Activated CD8-positive, alpha-beta T cell treated with anti-CD3 and anti-CD28 coated beads, Interleukin-2, amount 10 ng/mL, durations not matched to agents 7 days and 5 days (primary cell): Measurements from ENCODE around the gene ABLIM2. TPM values are rescaled to one million over a fixed set of nuclear protein-coding genes. Genes with fewer than 3 reads are reported as not detected.
"Not testable (repeated sequence)": the region's sequence is repeated elsewhere in the genome, so short reads cannot be mapped to it uniquely, and the experiment has no call there.

Experiments used
- ATAC-seq: fragments of 150-1000 bp; cut with Tn5 transposase; one replicate; pipeline ENCODE4 v1.10.0; 2021; ENCODE audit warnings: moderate library complexity
- CTCF ChIA-PET: fragments of 350-600 bp; sonication (Branson Sonifier 250); formaldehyde crosslinking; loops from one replicate; lab custom pipeline; 2021; ENCODE audit warnings: antibody characterized with exemption; lab: Charles Lee
- POLR2A ChIA-PET: fragments of 350-600 bp; sonication (Branson Sonifier 250); formaldehyde crosslinking; loops from one replicate; lab custom pipeline; 2021; ENCODE audit warnings: antibody characterized with exemption; lab: Charles Lee
- DNase-seq: peaks from one replicate; pipeline ENCODE4 v3.0.0-alpha.2; 2020
- H3K27ac Mint-ChIP-seq: one replicate; pipeline ENCODE4 v1.8.0; 2021; ENCODE audit warnings: mild to moderate bottlenecking, mixed read lengths
- H3K27me3 Mint-ChIP-seq: one replicate; pipeline ENCODE4 v1.8.0; 2021; ENCODE audit warnings: low read depth, mixed read lengths
- H3K36me3 Mint-ChIP-seq: one replicate; pipeline ENCODE4 v1.8.0; 2021; ENCODE audit warnings: low read depth, mixed read lengths
- H3K4me1 Mint-ChIP-seq: one replicate; pipeline ENCODE4 v1.8.0; 2021; ENCODE audit warnings: low read depth, mixed read lengths
- H3K4me3 Mint-ChIP-seq: one replicate; pipeline ENCODE4 v1.8.0; 2021; ENCODE audit warnings: mild to moderate bottlenecking, mixed read lengths
- H3K9me3 Mint-ChIP-seq: one replicate; pipeline ENCODE4 v1.8.0; 2022; ENCODE audit warnings: mixed read lengths; ENCODE audit not compliant: insufficient read depth
- total RNA-seq, 2 experiments: library from RNA; stranded (reverse); gene quantifications; one replicate each; pipeline ENCODE4 v1.2.3, GENCODE V29; 2021

ABLIM2 gene
- total RNA-seq, 2 experiments from 2014 or later, result 0.42 to 0.55 TPM

DNA sequence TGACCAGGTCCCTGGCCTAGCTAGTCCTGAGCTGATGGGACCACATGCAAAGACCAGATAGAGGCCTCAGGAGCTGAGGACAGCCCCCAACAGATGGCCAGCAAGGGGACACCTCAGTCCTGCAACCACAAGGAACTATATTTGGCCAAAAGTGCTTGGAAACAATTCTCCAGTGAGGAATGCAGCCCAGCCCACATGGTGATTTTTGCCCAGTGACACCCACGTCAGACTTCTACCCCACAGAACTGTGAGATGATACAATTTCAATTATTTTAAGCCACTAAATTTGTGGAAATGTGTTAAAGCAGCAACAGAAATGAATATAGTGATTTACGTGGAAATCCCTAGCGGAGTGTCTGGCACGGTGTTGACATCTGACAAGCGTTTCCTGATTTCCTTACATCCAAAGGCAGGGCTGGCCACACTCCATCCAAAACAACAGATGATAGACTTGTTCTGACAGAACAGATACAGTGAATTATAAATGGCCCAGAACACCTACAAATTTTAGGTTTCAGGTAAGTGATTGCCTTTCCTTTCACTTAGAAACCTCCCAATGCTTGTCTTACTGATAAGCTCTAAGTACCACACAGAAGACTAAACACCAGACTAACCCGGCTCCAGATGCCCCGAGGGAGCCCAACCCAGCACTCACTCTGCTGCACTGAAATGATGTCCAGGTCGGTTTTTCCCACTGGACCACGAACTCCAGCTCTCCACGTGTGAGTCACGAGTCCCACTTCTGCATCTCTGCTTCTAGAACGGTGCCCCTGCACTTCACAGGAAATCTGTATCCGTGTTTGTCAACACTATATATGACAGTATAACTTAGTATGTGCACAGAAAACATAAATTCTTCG is 224.7 kb downstream of the ABLIM2 start:
- no peak overlapping the region for H3K27ac Mint-ChIP-seq
- H3K27me3 Mint-ChIP-seq, result peaks cover 21% of the 10 kb centered on the region
- CTCF ChIA-PET, result no interaction called here
- DNase-seq (no peak), ATAC-seq (no peak)
- no peaks in the 10 kb centered on the region for H3K9me3 Mint-ChIP-seq
- H3K4me1 Mint-ChIP-seq, result peaks cover 17% of the 10 kb centered on the region
- H3K36me3 Mint-ChIP-seq, result peaks cover 4% of the 10 kb centered on the region
- H3K4me3 Mint-ChIP-seq, result no peak overlapping the region
- POLR2A ChIA-PET, result no interaction called here

DNA sequence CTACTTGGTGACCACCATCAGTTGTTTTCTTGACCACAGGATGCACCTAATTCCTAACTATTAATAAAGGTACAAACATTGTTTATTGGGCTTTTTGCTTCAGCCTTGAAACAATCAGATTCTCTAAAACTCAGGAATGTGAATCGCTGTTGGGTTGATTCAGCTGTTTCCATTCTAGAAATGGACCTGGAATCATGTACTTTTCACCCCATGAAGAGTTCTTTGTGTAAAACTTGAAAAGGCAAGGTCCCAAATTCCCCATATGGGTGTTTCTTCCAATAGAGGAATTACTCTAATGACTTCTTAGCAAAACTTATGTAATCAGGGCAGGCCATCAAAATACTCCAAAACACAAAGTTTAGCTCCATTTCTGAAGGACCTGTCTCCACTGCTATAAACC is 226.3 kb downstream of the ABLIM2 start:
- Mint-ChIP-seq H3K4me3 (no peak overlapping the region), H3K27ac (no peak overlapping the region), H3K27me3 (peaks cover 11% of the 10 kb centered on the region), H3K36me3 (no peaks in the 10 kb centered on the region), H3K9me3 (no peaks in the 10 kb centered on the region), H3K4me1 (peaks cover 6% of the 10 kb centered on the region)
- POLR2A ChIA-PET, result no interaction called here
- ATAC-seq (no peak), DNase-seq (no peak)
- CTCF ChIA-PET, result no interaction called here

DNA sequence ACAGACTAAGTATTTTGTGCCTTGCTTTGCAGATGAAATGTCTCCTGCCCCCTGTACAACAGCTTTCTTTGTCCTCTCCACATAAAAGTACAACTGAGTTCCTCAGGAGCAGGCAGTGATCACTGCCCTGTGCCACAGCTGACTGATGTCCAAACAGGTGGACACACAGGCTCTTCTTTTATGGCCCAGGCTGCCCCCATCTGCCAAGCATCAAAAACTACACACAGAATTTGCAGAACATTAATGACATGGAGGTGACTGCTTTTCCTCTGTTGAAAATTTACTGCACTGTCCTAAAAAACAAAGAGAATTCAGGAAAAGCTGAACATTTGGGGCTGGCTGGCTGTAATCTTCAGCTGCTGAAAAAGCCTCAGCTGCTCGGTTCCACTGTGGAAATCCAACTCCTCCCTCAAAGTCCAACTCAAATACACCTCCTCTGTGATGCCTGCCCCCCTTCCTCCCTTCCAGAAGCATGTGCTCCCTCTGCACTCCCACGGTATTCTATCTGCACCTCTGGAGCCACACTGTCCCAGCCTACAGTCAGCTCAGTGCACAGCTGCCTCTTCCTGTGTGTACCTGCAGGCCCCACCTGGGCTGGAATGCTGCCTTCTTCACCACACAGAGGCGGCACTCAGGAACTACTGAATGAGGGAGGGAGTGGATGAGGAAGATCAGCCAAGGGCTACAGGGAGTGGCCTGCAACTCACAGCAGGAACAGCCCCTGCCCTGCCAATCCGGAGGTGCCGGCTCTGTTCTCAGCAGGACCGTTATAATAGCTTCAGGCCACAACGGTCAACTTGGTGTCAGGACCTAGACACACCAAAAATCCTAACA is 229.3 kb downstream of the ABLIM2 start:
- Mint-ChIP-seq H3K27me3 (no peaks in the 10 kb centered on the region), H3K4me1 (no peaks in the 10 kb centered on the region), H3K36me3 (no peaks in the 10 kb centered on the region), H3K4me3 (no peak overlapping the region), H3K27ac (no peak overlapping the region), H3K9me3 (no peaks in the 10 kb centered on the region)
- ChIA-PET POLR2A (no interaction called here), CTCF (interaction anchor here (1.0 to 2.9 kb wide), 2 partner anchors 9 to 168 kb away, joined by 3 to 12 read pairs; no protein-coding TSS in a partner anchor)
- ATAC-seq (no peak), DNase-seq (no peak)

DNA sequence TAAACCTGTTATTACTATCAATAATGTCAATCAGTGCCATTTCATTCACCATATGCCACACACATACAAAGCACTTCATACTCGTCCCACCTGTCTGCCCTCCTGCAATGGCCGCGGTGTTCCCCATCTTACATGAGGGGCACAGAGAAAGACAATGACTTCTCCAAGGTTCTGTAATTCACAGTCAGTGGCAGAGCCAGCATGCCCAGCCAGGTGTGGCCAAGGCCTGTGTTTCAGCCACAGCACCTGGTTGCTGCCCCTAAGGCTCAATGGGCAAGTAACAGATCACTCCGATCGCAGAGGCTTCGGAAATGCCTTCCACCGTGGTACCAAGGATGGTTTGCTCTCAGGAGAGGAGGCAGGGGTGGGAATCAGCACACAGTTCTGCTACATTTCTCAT is 229.9 kb downstream of the ABLIM2 start:
- Mint-ChIP-seq H3K27me3 (no peaks in the 10 kb centered on the region), H3K4me3 (no peak overlapping the region), H3K9me3 (no peaks in the 10 kb centered on the region), H3K36me3 (no peaks in the 10 kb centered on the region), H3K4me1 (no peaks in the 10 kb centered on the region), H3K27ac (no peak overlapping the region)
- ChIA-PET CTCF (interaction anchor here (2.9 kb wide), 1 partner anchor 9 kb away, joined by 12 read pairs; no protein-coding TSS in a partner anchor), POLR2A (no interaction called here)
- DNase-seq (no peak), ATAC-seq (no peak)

DNA sequence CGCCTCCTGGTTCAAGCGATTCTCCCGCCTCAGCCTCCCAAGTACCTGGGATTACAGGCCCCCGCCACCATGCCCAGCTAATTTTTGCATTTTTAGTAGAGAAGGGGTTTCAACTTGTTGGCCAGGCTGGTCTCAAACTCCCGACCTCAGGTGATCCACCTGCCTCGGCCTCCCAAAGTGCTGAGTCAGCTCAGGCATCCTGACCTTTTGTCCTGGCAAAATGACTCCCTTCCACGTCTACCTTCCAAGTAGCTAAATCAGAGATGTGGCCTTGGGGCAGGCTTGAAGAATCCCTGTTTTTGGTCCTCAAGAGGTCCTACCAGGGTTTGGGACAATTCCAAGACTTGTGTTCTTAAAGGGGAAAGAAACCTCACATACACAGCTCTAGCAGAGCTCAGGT is 231.8 kb downstream of the ABLIM2 start:
- H3K36me3 Mint-ChIP-seq, result no peaks in the 10 kb centered on the region
- no peaks in the 10 kb centered on the region for H3K4me1 Mint-ChIP-seq
- no peak overlapping the region for H3K27ac Mint-ChIP-seq
- ChIA-PET POLR2A (no interaction called here), CTCF (interaction anchor here (1.3 kb wide), 1 partner anchor 165 kb away, joined by 3 read pairs; no protein-coding TSS in a partner anchor)
- no peaks in the 10 kb centered on the region for H3K9me3 Mint-ChIP-seq
- no peak for DNase-seq
- no peak overlapping the region for H3K4me3 Mint-ChIP-seq
- no peak for ATAC-seq
- H3K27me3 Mint-ChIP-seq, result no peaks in the 10 kb centered on the region

DNA sequence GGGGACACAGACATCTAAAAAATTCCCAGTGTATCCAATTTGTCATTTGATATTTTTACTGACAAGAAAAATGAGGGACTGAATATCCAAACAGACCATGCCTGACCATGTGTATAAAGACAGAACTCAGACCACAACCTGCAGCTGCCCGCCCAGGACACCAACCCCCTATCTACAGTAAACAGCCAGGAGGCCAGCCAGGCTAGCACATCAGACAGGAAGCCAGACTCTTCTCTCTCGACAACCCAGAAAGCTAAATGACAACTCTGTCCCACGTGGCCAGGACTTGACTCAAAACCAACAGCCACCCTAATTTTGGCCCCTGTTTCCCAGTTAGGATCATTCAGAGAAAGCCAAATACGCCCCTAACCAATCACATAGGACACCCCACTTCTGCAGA is 234.0 kb downstream of the ABLIM2 start:
- POLR2A ChIA-PET, result no interaction called here
- DNase-seq (no peak), ATAC-seq (no peak)
- Mint-ChIP-seq H3K27ac (no peak overlapping the region), H3K4me1 (no peaks in the 10 kb centered on the region), H3K9me3 (no peaks in the 10 kb centered on the region), H3K27me3 (no peaks in the 10 kb centered on the region), H3K4me3 (no peak overlapping the region), H3K36me3 (no peaks in the 10 kb centered on the region)
- CTCF ChIA-PET, result interaction anchor here (0.9 to 1.1 kb wide), 2 partner anchors 62 to 119 kb away, joined by 3 to 4 read pairs; no protein-coding TSS in a partner anchor

DNA sequence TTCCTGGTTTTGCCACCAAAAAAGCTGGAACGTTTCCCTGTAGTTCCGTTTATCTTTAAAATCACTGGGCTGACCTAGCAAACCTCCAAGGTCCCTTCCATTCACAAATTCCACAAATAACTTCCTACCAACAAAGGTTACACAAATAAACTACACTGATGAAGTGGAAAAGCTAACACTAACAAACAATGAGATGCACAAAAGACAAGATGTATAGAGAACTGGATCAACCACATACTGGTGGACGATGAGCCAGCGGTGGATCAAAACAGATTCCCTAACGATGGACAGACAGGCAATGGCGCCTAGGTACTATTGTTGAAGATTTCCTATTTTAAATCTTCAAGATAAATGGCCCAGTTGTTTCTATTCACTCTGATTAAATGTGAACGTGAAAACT is 234.4 kb downstream of the ABLIM2 start:
- Mint-ChIP-seq H3K27ac (no peak overlapping the region), H3K9me3 (no peaks in the 10 kb centered on the region), H3K27me3 (no peaks in the 10 kb centered on the region), H3K4me1 (no peaks in the 10 kb centered on the region), H3K36me3 (no peaks in the 10 kb centered on the region), H3K4me3 (no peak overlapping the region)
- ChIA-PET POLR2A (no interaction called here), CTCF (no interaction called here)
- ATAC-seq (no peak), DNase-seq (no peak)

DNA sequence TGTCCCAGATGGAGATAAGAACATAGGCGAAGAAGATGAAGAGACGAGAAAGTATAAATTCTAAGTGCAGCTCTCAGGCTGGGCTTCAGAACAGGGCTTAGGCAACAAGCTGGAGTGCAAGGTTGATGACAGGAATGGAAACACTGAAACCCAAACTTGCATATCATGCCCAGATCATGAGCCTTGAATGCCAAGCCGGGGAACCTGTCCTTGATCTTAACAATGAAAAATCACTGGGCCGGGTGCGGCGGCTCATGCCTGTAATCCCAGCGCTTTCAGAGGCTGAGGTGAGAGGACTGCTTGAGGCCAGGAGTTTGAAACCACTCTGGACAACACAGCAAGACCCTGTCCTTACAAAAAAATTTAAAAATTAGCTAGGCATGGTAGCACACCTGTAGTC is 236.1 kb downstream of the ABLIM2 start:
- ATAC-seq (no peak), DNase-seq (no peak)
- no peak overlapping the region for H3K4me3 Mint-ChIP-seq
- H3K27me3 Mint-ChIP-seq, result no peaks in the 10 kb centered on the region
- H3K36me3 Mint-ChIP-seq, result no peaks in the 10 kb centered on the region
- no peak overlapping the region for H3K27ac Mint-ChIP-seq
- ChIA-PET POLR2A (no interaction called here), CTCF (interaction anchor here (0.6 kb wide), 1 partner anchor 80 kb away, joined by 4 read pairs; no protein-coding TSS in a partner anchor)
- no peaks in the 10 kb centered on the region for H3K4me1 Mint-ChIP-seq
- no peaks in the 10 kb centered on the region for H3K9me3 Mint-ChIP-seq

DNA sequence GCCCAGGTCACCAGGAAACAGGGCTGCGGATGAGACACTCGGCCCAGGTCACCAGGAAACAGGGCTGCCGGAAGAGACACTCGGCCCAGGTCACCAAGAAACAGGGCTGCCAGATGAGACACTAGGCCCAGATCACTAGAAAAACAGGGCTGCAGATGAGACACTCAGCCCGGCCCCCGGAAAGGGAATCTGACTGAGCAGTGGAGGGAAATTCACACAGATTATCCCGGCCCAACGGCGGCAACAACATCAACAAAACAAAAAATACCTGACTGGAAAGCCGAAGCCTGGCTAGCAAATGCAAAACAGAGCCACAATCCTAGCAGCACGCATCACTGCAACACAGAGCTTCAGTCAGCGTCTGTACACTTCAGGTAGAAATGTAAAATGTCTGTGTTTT is 239.6 kb downstream of the ABLIM2 start:
- DNase-seq (no peak), ATAC-seq (no peak)
- CTCF ChIA-PET, result no interaction called here
- peaks cover 2% of the 10 kb centered on the region for H3K36me3 Mint-ChIP-seq
- H3K4me3 Mint-ChIP-seq, result no peak overlapping the region
- H3K27ac Mint-ChIP-seq, result no peak overlapping the region
- H3K9me3 Mint-ChIP-seq, result no peaks in the 10 kb centered on the region
- H3K27me3 Mint-ChIP-seq, result no peaks in the 10 kb centered on the region
- POLR2A ChIA-PET, result no interaction called here
- peaks cover 15% of the 10 kb centered on the region for H3K4me1 Mint-ChIP-seq

DNA sequence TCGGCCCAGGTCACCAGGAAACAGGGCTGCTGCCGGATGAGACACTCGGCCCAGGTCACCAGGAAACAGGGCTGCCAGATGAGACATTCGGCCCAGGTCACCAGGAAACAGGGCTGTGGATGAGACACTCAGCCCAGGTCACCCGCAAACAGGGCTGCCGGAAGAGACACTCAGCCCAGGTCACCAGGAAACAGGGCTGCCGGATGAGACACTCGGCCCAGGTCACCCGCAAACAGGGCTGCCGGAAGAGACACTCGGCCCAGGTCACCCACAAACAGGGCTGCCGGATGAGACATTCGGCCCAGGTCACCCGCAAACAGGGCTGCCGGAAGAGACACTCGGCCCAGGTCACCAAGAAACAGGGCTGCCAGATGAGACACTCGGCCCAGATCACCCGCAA is 240.4 kb downstream of the ABLIM2 start:
- POLR2A ChIA-PET, H3K36me3 Mint-ChIP-seq, H3K4me3 Mint-ChIP-seq, H3K9me3 Mint-ChIP-seq, ATAC-seq, H3K27ac Mint-ChIP-seq, CTCF ChIA-PET, DNase-seq, H3K27me3 Mint-ChIP-seq: not testable (repeated sequence)
- H3K4me1 Mint-ChIP-seq, result peaks cover 15% of the 10 kb centered on the region

DNA sequence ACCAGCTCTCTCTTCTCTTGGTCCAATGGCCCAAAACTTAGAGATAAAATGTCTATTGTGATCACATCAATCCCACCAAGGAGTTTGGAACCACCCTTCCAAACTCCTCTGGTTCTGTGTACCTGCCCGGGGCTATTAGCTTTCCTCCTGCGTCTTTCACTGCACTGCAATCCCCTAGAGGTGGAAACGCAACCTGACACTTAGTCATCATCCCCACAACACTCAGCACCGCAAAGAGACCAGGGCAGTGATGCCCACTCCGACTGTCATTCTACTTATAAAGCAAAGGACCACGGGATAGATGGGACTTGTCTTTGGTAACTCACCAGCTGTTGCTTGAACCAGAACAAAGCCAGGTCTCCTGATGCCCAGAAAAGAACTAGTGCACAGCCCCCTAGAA is 240.9 kb downstream of the ABLIM2 start:
- Mint-ChIP-seq H3K27me3 (peaks cover 2% of the 10 kb centered on the region), H3K4me1 (peaks cover 15% of the 10 kb centered on the region), H3K9me3 (no peaks in the 10 kb centered on the region), H3K27ac (no peak overlapping the region), H3K4me3 (no peak overlapping the region), H3K36me3 (peaks cover 2% of the 10 kb centered on the region)
- ATAC-seq (no peak), DNase-seq (no peak)
- ChIA-PET CTCF (interaction anchor here (1.8 kb wide), 1 partner anchor 20 kb away, joined by 5 read pairs; no protein-coding TSS in a partner anchor), POLR2A (no interaction called here)

DNA sequence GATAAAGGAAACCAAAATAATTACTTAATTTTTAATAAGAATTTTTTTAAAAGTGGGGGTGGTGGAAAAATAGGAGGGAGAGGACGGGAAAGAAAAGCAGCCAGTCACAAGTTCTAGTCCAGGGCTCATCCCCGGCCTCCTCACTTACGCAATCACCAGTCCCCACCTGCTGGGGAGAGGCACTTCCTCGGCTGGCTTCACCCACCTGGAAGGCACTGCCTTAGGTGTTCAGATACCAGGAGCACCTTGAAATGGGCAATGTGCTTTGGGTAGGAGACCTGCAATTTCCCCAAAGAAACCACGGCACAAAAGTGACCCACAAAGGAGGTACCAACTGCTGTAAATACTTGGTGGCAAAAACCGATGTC is 242.8 kb downstream of the ABLIM2 start:
- ATAC-seq (no peak), DNase-seq (no peak)
- H3K4me1 Mint-ChIP-seq, result peaks cover 15% of the 10 kb centered on the region
- H3K36me3 Mint-ChIP-seq, result peaks cover 2% of the 10 kb centered on the region
- ChIA-PET CTCF (interaction anchor here (1.2 kb wide), 1 partner anchor 114 kb away, joined by 3 read pairs; no protein-coding TSS in a partner anchor), POLR2A (no interaction called here)
- H3K27ac Mint-ChIP-seq, result no peak overlapping the region
- H3K27me3 Mint-ChIP-seq, result peaks cover 5% of the 10 kb centered on the region
- no peaks in the 10 kb centered on the region for H3K9me3 Mint-ChIP-seq
- H3K4me3 Mint-ChIP-seq, result no peak overlapping the region
